ENCODE measurements around the gene TNFRSF13B.

DNA sequence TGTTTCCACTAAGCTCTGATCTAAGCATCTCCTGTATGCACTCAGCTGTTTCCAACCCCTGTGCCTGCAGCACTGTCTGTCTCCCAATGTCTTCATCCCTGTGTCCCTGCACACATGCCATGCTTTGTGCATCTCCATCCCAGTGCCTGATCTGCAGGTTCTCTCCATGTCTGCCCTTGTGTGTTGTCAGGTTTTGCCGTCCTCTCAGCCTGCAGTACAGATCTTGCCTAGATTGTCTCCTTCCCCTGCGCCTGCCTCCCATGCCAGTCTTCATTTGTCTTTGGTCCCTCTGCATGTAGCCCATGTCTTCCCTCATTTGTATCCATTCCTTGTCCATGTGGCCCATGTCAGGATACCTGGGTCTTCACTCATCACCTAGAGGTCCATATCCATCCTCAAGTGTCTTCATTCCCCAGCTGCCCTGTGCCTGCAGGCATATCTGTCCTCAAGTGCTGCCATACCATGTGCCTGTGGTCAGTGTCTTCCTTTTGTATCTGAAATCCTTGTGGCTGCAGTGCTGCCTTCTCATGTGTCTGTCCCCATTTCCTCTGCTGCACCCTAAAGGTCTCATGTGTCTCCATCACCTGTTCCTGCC lies 71.5 kb downstream of the TNFRSF13B start:
- TF ChIP-seq, protein P1, sequence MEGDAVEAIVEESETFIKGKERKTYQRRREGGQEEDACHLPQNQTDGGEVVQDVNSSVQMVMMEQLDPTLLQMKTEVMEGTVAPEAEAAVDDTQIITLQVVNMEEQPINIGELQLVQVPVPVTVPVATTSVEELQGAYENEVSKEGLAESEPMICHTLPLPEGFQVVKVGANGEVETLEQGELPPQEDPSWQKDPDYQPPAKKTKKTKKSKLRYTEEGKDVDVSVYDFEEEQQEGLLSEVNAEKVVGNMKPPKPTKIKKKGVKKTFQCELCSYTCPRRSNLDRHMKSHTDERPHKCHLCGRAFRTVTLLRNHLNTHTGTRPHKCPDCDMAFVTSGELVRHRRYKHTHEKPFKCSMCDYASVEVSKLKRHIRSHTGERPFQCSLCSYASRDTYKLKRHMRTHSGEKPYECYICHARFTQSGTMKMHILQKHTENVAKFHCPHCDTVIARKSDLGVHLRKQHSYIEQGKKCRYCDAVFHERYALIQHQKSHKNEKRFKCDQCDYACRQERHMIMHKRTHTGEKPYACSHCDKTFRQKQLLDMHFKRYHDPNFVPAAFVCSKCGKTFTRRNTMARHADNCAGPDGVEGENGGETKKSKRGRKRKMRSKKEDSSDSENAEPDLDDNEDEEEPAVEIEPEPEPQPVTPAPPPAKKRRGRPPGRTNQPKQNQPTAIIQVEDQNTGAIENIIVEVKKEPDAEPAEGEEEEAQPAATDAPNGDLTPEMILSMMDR (IDR thresholded peaks at IDR 0.05; ENCODE audit: insufficient read depth, low read length, poor library complexity, severe bottlenecking), result no peak
- no peak for TF ChIP-seq EZH2phosphoT487 (conservative IDR thresholded peaks at IDR 0.05; ENCODE audit: low read length)

Measured in SU-DHL-6 (cell line).